ENCODE data around the gene PHTF2.

GRCh38 chr7:77843194-77843593 is 44.6 kb downstream of the PHTF2 start:
- TF ChIP-seq CTCF (IDR thresholded peaks at IDR 0.05) (no peak), POLR2A (IDR thresholded peaks at IDR 0.05) (no peak)
